Kidney (tissue), 14 donors: Measurements from ENCODE around the gene UGCG. TPM values are rescaled to one million over a fixed set of nuclear protein-coding genes. Genes with fewer than 3 reads are reported as not detected.

Experiments used
- DNase-seq, 5 donors: peaks; one replicate each; pipeline ENCODE4 v3.0.0-alpha.2; 2013 to 2020
- FAIRE-seq: peaks from 2 replicates; lab custom pipeline; 2012; peaks lifted over from hg19 to GRCh38; lab: Jason Lieb, UNC
- H3K27ac ChIP-seq, 2 donors: one replicate each; pipeline ENCODE4 v1.7.0; 2013; ENCODE audit warnings: low read depth in 2 of 2, low read length in 2 of 2, inconsistent platforms in 1 of 2
- H3K27me3 ChIP-seq: one replicate; pipeline ENCODE4 v1.7.1; 2013; ENCODE audit warnings: low read length, inconsistent platforms; ENCODE audit not compliant: control insufficient read depth, insufficient read depth
- H3K36me3 ChIP-seq, 3 donors: one replicate each; pipeline versions ENCODE4 v1.7.0 to v1.7.1; 2013; ENCODE audit warnings: low read length in 3 of 3, control low read depth in 1 of 3, inconsistent platforms in 1 of 3; ENCODE audit not compliant: insufficient read depth in 3 of 3, control insufficient read depth in 2 of 3
- H3K4me1 ChIP-seq, 3 donors: one replicate each; pipeline versions ENCODE4 v1.7.0 to v1.7.1; 2013; ENCODE audit warnings: low read length in 3 of 3, inconsistent platforms in 1 of 3, low read depth in 1 of 3; ENCODE audit not compliant: control insufficient read depth in 2 of 3, insufficient read depth in 2 of 3
- H3K4me3 ChIP-seq, 3 donors: one replicate each; pipeline versions ENCODE4 v1.7.0 to v1.8.1; 2013; ENCODE audit warnings: low read length in 3 of 3, control low read depth in 1 of 3, inconsistent platforms in 1 of 3
- H3K9ac ChIP-seq, 3 donors: one replicate each; pipeline versions ENCODE4 v1.7.0 to v1.7.1; 2013; ENCODE audit warnings: low read length in 3 of 3, control low read depth in 1 of 3, inconsistent platforms in 1 of 3
- H3K9me3 ChIP-seq, 3 donors: one replicate each; pipeline versions ENCODE4 v1.7.0 to v1.7.1; 2013; ENCODE audit warnings: low read length in 3 of 3, control low read depth in 1 of 3, inconsistent platforms in 1 of 3; ENCODE audit not compliant: control insufficient read depth in 2 of 3, insufficient read depth in 1 of 3
- intact Hi-C: fragments of 100-400 bp; cut with DNase I; formaldehyde crosslinking; loops from one replicate; pipeline ENCODE4 v1.11.1; 2022
- polyA plus RNA-seq: library from polyadenylated mRNA; stranded (reverse); fragments of 350-450 nt; fragmentation: Illumina TruSeq; extraction: RNeasy Lipid Tissue Mini Kit (QIAGEN cat#74804); gene quantifications from one replicate; pipeline ENCODE4 v1.2.3, GENCODE V29; 2014; ENCODE audit warnings: low read depth, low replicate concordance; ENCODE audit not compliant: insufficient read depth
- total RNA-seq: library from RNA; stranded (reverse); fragmentation: NEBNext Ultra II Directional; extraction: Animal tissue kit (Norgen Biotek cat#: 25700); gene quantifications from one replicate; pipeline ENCODE4 v1.2.1, GENCODE V29; 2021
- TF ChIP-seq, protein P1 (sequence below): IDR thresholded peaks from 3 replicates; pipeline ENCODE4 v1.5.1; 2012; ENCODE audit warnings: mild to moderate bottlenecking, moderate library complexity, borderline replicate concordance; ENCODE audit not compliant: insufficient read depth; ENCODE audit errors: extremely low read depth
- donor health status: control.
- donor health status: control.
- donor health status: control.
- donor health status: control.
- donor health status: control.
- donor health status: DM: yes; HTN: yes; CAD: no.
- donor health status: Normal renal cell carcinoma (clear cell type).

UGCG gene
- total and polyA plus RNA-seq, 2 donors from 2014 or later: 20.8 to 113 TPM

DNA sequence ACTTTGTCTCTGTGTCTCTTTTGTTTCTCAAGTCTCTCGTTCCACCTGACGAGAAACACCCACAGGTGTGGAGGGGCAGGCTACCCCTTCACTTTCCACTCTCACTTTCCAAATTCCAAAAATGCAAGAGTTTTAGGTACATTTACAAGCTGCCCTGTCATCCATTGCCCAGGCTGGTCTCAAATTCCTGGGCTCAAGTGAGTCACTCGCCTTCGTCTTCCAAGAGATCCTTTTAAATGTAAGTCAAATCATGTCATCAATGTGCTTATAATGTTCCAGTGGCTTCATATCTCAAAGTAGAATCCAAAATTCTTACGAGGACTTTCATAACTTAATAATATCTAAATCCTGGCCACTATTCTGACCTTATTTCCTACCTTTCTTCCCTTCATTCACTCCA, 20.4 kb upstream of the UGCG start:
- TF ChIP-seq, protein P1, sequence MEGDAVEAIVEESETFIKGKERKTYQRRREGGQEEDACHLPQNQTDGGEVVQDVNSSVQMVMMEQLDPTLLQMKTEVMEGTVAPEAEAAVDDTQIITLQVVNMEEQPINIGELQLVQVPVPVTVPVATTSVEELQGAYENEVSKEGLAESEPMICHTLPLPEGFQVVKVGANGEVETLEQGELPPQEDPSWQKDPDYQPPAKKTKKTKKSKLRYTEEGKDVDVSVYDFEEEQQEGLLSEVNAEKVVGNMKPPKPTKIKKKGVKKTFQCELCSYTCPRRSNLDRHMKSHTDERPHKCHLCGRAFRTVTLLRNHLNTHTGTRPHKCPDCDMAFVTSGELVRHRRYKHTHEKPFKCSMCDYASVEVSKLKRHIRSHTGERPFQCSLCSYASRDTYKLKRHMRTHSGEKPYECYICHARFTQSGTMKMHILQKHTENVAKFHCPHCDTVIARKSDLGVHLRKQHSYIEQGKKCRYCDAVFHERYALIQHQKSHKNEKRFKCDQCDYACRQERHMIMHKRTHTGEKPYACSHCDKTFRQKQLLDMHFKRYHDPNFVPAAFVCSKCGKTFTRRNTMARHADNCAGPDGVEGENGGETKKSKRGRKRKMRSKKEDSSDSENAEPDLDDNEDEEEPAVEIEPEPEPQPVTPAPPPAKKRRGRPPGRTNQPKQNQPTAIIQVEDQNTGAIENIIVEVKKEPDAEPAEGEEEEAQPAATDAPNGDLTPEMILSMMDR: no peak
- DNase-seq (no peak), FAIRE-seq (no peak)
- H3K27me3 ChIP-seq: no peaks in the 10 kb centered on the region
- H3K36me3 ChIP-seq: no peaks in the 10 kb centered on the region
- no peaks in the 10 kb centered on the region for H3K9me3 ChIP-seq
- intact Hi-C loops: no loop called here
- no peaks in the 10 kb centered on the region for H3K4me1 ChIP-seq
- no peak overlapping the region for H3K9ac ChIP-seq
- H3K4me3 ChIP-seq: no peak overlapping the region
- H3K27ac ChIP-seq: no peak overlapping the region

DNA sequence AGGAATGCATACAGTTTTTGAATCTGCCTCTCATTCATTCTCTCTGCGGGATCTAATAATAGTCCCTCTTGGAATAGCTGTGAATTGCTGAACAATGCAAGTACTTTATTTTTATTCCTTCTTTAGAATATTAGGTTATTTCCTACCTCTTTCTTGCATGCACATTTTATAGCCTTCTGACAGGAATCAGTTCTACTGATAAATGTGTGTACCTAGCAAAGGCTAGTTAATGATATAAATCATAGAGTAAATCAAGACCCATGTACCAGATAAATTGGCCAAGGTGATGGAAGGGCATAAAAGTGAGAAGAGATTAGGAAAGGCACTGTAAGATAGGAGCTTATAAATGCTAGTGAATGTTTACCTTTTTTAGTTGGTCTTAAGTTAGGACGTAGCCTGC, 19.2 kb upstream of the UGCG start:
- no peak for DNase-seq
- H3K36me3 ChIP-seq: no peaks in the 10 kb centered on the region
- no peak for FAIRE-seq

DNA sequence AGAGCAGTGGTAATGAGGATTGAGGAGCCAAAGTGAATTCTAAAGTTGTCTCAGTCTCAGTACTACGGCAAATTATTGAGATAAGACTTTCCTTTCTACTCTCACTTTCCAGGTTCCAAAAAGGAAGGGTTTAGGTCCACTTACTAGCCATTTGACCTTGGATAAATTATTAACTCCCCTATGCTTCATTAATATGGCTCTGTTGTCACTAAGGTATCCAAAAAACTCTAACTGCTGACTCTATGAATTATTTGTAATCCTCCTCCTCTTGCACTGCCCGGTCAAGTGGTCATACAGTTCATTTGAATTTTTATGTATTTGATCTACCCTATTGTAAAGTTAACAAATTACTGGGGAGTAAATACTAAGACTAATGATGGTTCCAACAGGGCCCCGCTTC, 17.7 kb upstream of the UGCG start:
- no peaks in the 10 kb centered on the region for H3K9me3 ChIP-seq
- H3K36me3 ChIP-seq: no peaks in the 10 kb centered on the region
- TF ChIP-seq, protein P1: no peak
- no peak overlapping the region for H3K27ac ChIP-seq
- DNase-seq: peak in 2 of 5 donors; percentile 38 to 43
- H3K9ac ChIP-seq: no peak overlapping the region
- H3K4me1 ChIP-seq: no peaks in the 10 kb centered on the region
- H3K27me3 ChIP-seq: no peaks in the 10 kb centered on the region
- intact Hi-C loops: no loop called here
- FAIRE-seq: no peak
- H3K4me3 ChIP-seq: peak overlapping the region in 1 of 3 donors; percentile 18

More for the DNA sequence above, 19.2 kb upstream of the UGCG start:
- H3K27ac ChIP-seq: no peak overlapping the region
- intact Hi-C loops: no loop called here
- no peak overlapping the region for H3K9ac ChIP-seq
- no peaks in the 10 kb centered on the region for H3K9me3 ChIP-seq
- TF ChIP-seq, protein P1: no peak
- H3K4me1 ChIP-seq: no peaks in the 10 kb centered on the region
- H3K4me3 ChIP-seq: no peak overlapping the region
- no peaks in the 10 kb centered on the region for H3K27me3 ChIP-seq
